Thoracic aorta (tissue), 2 donors: ENCODE data around the gene REXO5. TPM values are rescaled to one million over a fixed set of nuclear protein-coding genes. Genes with fewer than 3 reads are reported as not detected.

Experiments
- ATAC-seq: fragments of 150-250 bp; one replicate; pipeline ENCODE4 v1.8.0; 2017; ENCODE audit warnings: low read depth; ENCODE audit not compliant: insufficient number of reproducible peaks, low FRiP score
- DNase-seq: peaks from one replicate; pipeline ENCODE4 v3.0.0-alpha.2; 2020; ENCODE audit warnings: low spot score
- H3K27ac ChIP-seq, 2 donors: fragments of 200-600 bp; sonication (generic); 1 replicate in 1 of 2; 2 replicates in 1 of 2; pipeline ENCODE4 v1.5.1; 2016; ENCODE audit warnings: mild to moderate bottlenecking in 2 of 2, moderate library complexity in 2 of 2
- H3K27me3 ChIP-seq: fragments of 200-600 bp; sonication (generic); replicated peaks from 2 replicates; pipeline ENCODE4 v1.6.0; 2016; ENCODE audit warnings: mild to moderate bottlenecking; ENCODE audit not compliant: insufficient read depth
- H3K36me3 ChIP-seq: fragments of 200-600 bp; sonication (generic); one replicate; pipeline ENCODE4 v1.5.1; 2016
- H3K4me1 ChIP-seq, 2 donors: fragments of 200-600 bp; sonication (generic); 1 replicate in 1 of 2; 2 replicates in 1 of 2; pipeline versions ENCODE4 v1.5.1 to v1.6.0; 2016; ENCODE audit warnings: low read depth in 2 of 2, mild to moderate bottlenecking in 1 of 2; ENCODE audit not compliant: control insufficient read depth in 1 of 2
- H3K4me3 ChIP-seq: fragments of 200-600 bp; sonication (generic); 2 replicates; pipeline ENCODE4 v1.5.1; 2016; ENCODE audit warnings: mild to moderate bottlenecking
- H3K9me3 ChIP-seq: fragments of 200-600 bp; sonication (generic); 2 replicates; pipeline ENCODE4 v1.5.1; 2016
- CTCF ChIP-seq: fragments of 200-600 bp; sonication (generic); IDR thresholded peaks from one replicate; pipeline ENCODE4 v1.5.1; 2019; ENCODE audit warnings: antibody characterized with exemption
- total RNA-seq, 2 donors: library from RNA; depleted of rRNA; stranded (reverse); fragments of >200 nt; gene quantifications; one replicate each; pipeline versions ENCODE4 v1.1.0 to v1.2.3, GENCODE V29; 2016

The REXO5 gene, protein sequence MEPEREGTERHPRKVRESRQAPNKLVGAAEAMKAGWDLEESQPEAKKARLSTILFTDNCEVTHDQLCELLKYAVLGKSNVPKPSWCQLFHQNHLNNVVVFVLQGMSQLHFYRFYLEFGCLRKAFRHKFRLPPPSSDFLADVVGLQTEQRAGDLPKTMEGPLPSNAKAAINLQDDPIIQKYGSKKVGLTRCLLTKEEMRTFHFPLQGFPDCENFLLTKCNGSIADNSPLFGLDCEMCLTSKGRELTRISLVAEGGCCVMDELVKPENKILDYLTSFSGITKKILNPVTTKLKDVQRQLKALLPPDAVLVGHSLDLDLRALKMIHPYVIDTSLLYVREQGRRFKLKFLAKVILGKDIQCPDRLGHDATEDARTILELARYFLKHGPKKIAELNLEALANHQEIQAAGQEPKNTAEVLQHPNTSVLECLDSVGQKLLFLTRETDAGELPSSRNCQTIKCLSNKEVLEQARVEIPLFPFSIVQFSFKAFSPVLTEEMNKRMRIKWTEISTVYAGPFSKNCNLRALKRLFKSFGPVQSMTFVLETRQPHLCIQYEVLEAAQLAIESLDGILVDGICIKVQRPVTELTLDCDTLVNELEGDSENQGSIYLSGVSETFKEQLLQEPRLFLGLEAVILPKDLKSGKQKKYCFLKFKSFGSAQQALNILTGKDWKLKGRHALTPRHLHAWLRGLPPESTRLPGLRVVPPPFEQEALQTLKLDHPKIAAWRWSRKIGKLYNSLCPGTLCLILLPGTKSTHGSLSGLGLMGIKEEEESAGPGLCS
- 1 to 10 TPM in 1 of 2 donors, not detected in 1; 6.5 TPM for total RNA-seq

DNA sequence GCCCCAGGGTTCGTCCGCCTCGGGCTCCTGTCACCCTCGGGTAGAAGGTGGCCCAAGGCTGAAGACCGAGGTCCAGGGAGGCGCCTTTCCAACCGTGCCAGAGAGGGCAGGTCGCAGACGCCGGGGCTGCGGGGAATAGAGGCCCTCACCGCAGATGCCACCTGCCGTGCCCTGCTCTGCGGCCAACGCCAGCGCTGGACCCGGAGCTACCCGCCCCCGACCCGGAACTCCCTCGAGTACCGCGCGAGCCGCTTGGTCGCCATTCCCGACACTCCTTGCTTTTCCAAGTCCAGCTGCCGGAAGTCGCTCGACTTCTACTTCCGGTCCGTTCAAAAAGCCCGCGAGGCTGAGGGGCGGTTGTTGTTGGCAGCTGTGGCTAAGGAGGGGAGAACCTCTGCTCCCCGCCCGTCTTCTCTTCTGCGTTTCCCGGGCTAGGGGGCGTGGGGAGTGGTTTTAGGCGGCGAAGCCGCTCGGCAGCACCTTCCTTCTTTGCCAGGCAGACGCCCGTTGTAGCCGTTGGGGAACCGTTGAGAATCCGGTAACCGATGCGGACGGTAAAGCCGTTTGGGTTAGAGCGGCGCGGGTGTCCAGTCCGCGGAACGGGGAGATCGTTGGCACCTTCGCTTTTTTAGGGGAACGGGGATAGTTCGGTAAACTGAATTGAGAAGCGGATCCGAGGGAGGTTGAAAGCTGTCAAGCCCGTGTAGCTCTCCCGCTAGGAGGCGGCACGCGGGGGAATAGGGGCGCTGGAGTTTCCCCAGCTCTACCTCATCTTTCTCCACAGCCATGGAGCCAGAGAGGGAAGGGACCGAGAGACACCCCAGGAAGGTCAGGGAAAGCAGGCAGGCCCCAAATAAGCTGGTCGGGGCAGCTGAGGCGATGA lies at the start of gene REXO5, which contains the start of gene ERI2:
Gene REXO5 (plus strand): TSS at position 360 of the 883 bp plus-strand sequence. CDS start 427 bp downstream, at position 787.
Gene ERI2 (minus strand): TSS at position 305 of the 883 bp plus-strand sequence. CDS start 42 bp downstream, at position 263.
- no peaks in the 10 kb centered on the region for H3K36me3 ChIP-seq
- peaks cover 9 to 13% of the 10 kb centered on the region in 2 donors for H3K4me1 ChIP-seq
- peak within 1 kb of the TSS; percentile 95 for H3K4me3 ChIP-seq
- peak; percentile 41 for ATAC-seq
- no peaks in the 10 kb centered on the region for H3K27me3 ChIP-seq
- TF ChIP-seq CTCF = peak; percentile 38
- no peaks in the 10 kb centered on the region for H3K9me3 ChIP-seq
- DNase-seq = peak; percentile 78
- peak within 1 kb of the TSS; percentile 83 to 92 for H3K27ac ChIP-seq

DNA sequence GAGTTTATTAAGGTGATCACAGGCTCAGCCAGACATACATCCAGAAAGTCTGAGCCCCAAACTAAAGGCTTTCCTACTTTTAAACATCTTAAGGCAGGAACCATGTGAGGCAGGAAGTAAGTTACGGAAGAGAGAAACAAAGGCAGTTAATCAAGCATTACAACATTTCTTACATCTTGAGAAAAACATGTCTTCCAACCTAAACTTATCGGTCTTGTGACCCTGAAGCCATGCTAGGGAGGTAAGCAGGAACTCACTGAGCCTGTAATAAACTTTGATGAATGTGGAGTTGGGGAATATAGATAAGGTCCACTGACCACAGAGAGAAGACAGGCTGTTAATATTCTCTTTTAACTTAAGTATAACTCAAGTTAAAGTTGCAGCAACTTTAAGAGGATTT lies 46.0 kb upstream of the REXO5 start:
- ATAC-seq = no peak
- no peak for TF ChIP-seq CTCF
- no peaks in the 10 kb centered on the region for H3K36me3 ChIP-seq
- H3K9me3 ChIP-seq = no peaks in the 10 kb centered on the region
- DNase-seq = no peak
- no peak overlapping the region for H3K4me3 ChIP-seq
- no peaks in the 10 kb centered on the region for H3K27me3 ChIP-seq
- H3K27ac ChIP-seq = no peak overlapping the region
- no peaks in the 10 kb centered on the region for H3K4me1 ChIP-seq

DNA sequence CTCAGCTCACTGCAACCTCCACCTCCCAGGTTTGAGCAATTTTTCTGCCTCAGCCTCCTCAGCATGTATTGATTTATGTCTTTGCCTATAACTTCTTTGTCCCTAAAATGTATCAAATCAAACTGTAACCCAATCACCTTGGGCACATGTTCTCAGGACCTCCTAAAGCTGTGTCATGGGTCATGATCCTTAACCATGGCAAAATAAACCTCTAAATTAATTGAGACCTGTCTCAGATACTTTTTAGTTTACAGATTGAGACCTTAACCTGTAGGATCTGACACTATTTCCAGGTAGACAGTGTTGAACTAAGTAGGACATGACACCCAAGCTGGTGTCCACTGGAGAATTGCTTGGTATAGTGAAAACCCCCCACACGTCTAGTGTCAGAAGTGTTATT lies 45.2 kb upstream of the REXO5 start:
- H3K4me3 ChIP-seq = no peak overlapping the region
- H3K36me3 ChIP-seq = no peaks in the 10 kb centered on the region
- no peak for TF ChIP-seq CTCF
- no peak for ATAC-seq
- no peak overlapping the region for H3K27ac ChIP-seq
- H3K4me1 ChIP-seq = no peaks in the 10 kb centered on the region
- H3K9me3 ChIP-seq = no peaks in the 10 kb centered on the region
- H3K27me3 ChIP-seq = no peaks in the 10 kb centered on the region
- no peak for DNase-seq

DNA sequence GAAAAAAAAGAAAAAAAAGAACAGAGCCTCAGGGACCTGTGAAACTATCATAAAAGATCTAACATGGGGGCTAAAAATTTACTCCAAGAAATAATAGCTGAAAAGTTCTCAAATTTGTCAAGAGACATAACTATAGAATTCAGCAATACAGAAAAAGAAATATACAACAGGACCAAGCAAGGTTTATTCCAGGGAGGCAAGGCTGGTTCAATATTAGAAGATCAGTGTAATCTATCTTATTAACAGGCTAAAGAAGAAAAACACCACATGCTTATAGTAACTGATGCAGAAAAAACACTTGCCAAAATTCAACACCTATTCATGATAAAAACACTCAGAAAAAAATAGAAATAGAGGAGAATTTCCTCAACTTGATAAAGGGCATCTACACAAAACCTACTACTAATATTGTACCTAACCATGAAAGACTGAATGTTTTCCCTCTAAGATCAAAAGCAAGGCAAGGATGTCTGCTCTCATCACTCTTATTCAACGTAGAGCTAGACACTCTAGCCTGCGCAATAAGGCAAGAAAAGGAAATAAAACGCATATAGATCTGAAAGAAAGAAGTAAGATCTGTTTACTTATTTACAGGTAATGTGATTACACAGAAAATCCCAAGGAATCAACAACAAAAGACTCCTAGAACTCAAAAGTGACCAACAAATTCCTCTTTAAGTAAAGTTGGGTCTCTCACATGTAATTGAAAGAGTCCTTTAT lies 43.8 kb upstream of the REXO5 start:
- H3K4me1 ChIP-seq = no peaks in the 10 kb centered on the region
- DNase-seq (no peak), ATAC-seq (no peak)
- H3K27me3 ChIP-seq = no peaks in the 10 kb centered on the region
- H3K27ac ChIP-seq = peak overlapping the region in 1 of 2 donors; percentile 46
- no peak overlapping the region for H3K4me3 ChIP-seq
- H3K9me3 ChIP-seq = no peaks in the 10 kb centered on the region
- H3K36me3 ChIP-seq = no peaks in the 10 kb centered on the region
- TF ChIP-seq CTCF = no peak
